HepG2 (cell line): ENCODE measurements around the gene TUBB. TPM values are rescaled to one million over a fixed set of nuclear protein-coding genes. Genes with fewer than 3 reads are reported as not detected.

Experiments
- ATAD3A ChIP-seq: sonication (generic); formaldehyde crosslinking; IDR thresholded peaks from 2 replicates; pipeline ENCODE4 v1.4.0; 2020; ENCODE audit warnings: missing genetic modification reagents
- CENPX ChIP-seq: sonication (generic); formaldehyde crosslinking; IDR thresholded peaks from 2 replicates; pipeline ENCODE4 v1.9.0; 2021; ENCODE audit warnings: mild to moderate bottlenecking, missing genetic modification reagents, moderate library complexity
- ELF4 ChIP-seq: sonication (generic); formaldehyde crosslinking; IDR thresholded peaks from 2 replicates; pipeline ENCODE4 v1.5.0; 2020; ENCODE audit warnings: missing genetic modification reagents, mild to moderate bottlenecking, moderate library complexity, borderline replicate concordance
- ETV5 ChIP-seq: IDR thresholded peaks from 2 replicates; pipeline ENCODE4 v1.6.1; 2018; ENCODE audit warnings: missing biosample characterization, missing genetic modification reagents, inconsistent platforms, borderline replicate concordance
- EZH2 ChIP-seq: conservative IDR thresholded peaks from 2 replicates; pipeline ENCODE4 v1.6.1; 2012; ENCODE audit warnings: mild to moderate bottlenecking, low read depth, low read length, moderate library complexity
- FOXO4 ChIP-seq: sonication (generic); formaldehyde crosslinking; conservative IDR thresholded peaks from 2 replicates; pipeline ENCODE4 v1.8.1; 2023; ENCODE audit warnings: missing genetic modification reagents
- GATA4 ChIP-seq: sonication (generic); IDR thresholded peaks from 2 replicates; pipeline ENCODE4 v1.6.1; 2016; ENCODE audit warnings: antibody characterized with exemption, low read depth, borderline replicate concordance
- HDAC6 ChIP-seq: fragments of 200-600 bp; sonication (generic); IDR thresholded peaks from 2 replicates; pipeline ENCODE4 v1.7.0; 2017; ENCODE audit warnings: mild to moderate bottlenecking, antibody characterized with exemption, low read length, low read depth
- HHEX ChIP-seq: IDR thresholded peaks from 2 replicates; pipeline ENCODE4 v1.6.1; 2016; ENCODE audit warnings: control low read depth
- KDM1A ChIP-seq: IDR thresholded peaks from 2 replicates; pipeline ENCODE4 v1.6.1; 2016; ENCODE audit warnings: missing compliant biosample characterization
- KLF12 ChIP-seq: sonication (generic); formaldehyde crosslinking; IDR thresholded peaks from 2 replicates; pipeline ENCODE4 v1.4.0; 2020; ENCODE audit warnings: missing genetic modification reagents, borderline replicate concordance
- MLX ChIP-seq: IDR thresholded peaks from 2 replicates; pipeline ENCODE4 v1.6.1; 2016
- NCOR1 ChIP-seq: fragments of 200-600 bp; sonication (generic); IDR thresholded peaks from 2 replicates; pipeline ENCODE4 v1.7.0; 2017; ENCODE audit warnings: antibody characterized with exemption, low read length, borderline replicate concordance
- NONO ChIP-seq, 2 experiments: fragments of 450-650 bp in 1 of 2; sonication (generic) in 1 of 2; formaldehyde crosslinking in 1 of 2; IDR thresholded peaks in 1 of 2; conservative IDR thresholded peaks in 1 of 2; 2 replicates each; pipeline versions ENCODE4 v1.6.1 to v1.8.0; 2017 to 2022; ENCODE audit warnings: mild to moderate bottlenecking in 1 of 2, missing genetic modification reagents in 1 of 2, moderate library complexity in 1 of 2
- PCBP1 ChIP-seq: fragments of 200-400 bp; formaldehyde crosslinking; IDR thresholded peaks from 2 replicates; pipeline ENCODE4 v1.6.1; 2017; ENCODE audit warnings: mild to moderate bottlenecking, low read depth, low read length, borderline replicate concordance
- POLR2G ChIP-seq: fragments of 200-400 bp; formaldehyde crosslinking; IDR thresholded peaks from 2 replicates; pipeline ENCODE4 v1.6.1; 2018; ENCODE audit warnings: mild to moderate bottlenecking, low read depth, low read length, moderate library complexity
- SOX5 ChIP-seq: IDR thresholded peaks from 2 replicates; pipeline ENCODE4 v1.6.1; 2016; ENCODE audit warnings: borderline replicate concordance
- TEAD2 ChIP-seq: sonication (generic); formaldehyde crosslinking; IDR thresholded peaks from 2 replicates; pipeline ENCODE4 v1.9.0; 2021; ENCODE audit warnings: missing genetic modification reagents
- ZNF20 ChIP-seq: sonication (generic); formaldehyde crosslinking; IDR thresholded peaks from 2 replicates; pipeline ENCODE4 v1.4.0; 2020; ENCODE audit warnings: mild to moderate bottlenecking, moderate library complexity, missing genetic modification reagents
- ZNF296 ChIP-seq: sonication (generic); formaldehyde crosslinking; conservative IDR thresholded peaks from 2 replicates; pipeline ENCODE4 v1.5.0; 2020; ENCODE audit warnings: mild to moderate bottlenecking, missing genetic modification reagents
- ZNF549 ChIP-seq: sonication (generic); formaldehyde crosslinking; IDR thresholded peaks from 2 replicates; pipeline ENCODE4 v1.5.0; 2020; ENCODE audit warnings: missing genetic modification reagents
- ZNF556 ChIP-seq: sonication (generic); formaldehyde crosslinking; IDR thresholded peaks from 2 replicates; pipeline ENCODE4 v1.4.0; 2020; ENCODE audit warnings: mild to moderate bottlenecking, missing genetic modification reagents, borderline replicate concordance
- ZNF879 ChIP-seq: sonication (generic); formaldehyde crosslinking; IDR thresholded peaks from 2 replicates; pipeline ENCODE4 v1.8.1; 2023; ENCODE audit warnings: missing genetic modification reagents
- polyA plus RNA-seq, 8 experiments: library from polyadenylated mRNA; depleted of rRNA in 3 of 8; stranded (reverse) in 7 of 8; unstranded in 1 of 8; fragments of >200 nt; fragmentation: Illumina TruSeq in 4 of 8; extraction: Trizol in 4 of 8; gene quantifications; 2 replicates each; pipeline versions ENCODE4 v1.2.1 to v1.2.3, GENCODE V29; 2011 to 2016; ENCODE audit warnings: low read depth in 4 of 8, missing spikeins in 1 of 8, mixed read lengths in 1 of 8; ENCODE audit not compliant: insufficient read depth in 1 of 8
- total RNA-seq, 5 experiments: library from RNA; depleted of rRNA; stranded (reverse); fragments of >200 nt; fragmentation: Illumina TruSeq; extraction: Trizol; gene quantifications; 2 replicates each; pipeline ENCODE4 v1.2.3, GENCODE V29; 2016; ENCODE audit warnings: low read depth in 1 of 5

TUBB gene
- total and polyA plus RNA-seq, 2 of the 13 experiments (the other 11 are each of a cell fraction or from before 2014, with no cell fraction given) = 911 to 1,163 TPM

GRCh38 chr6:30763618-30764489 is 43.7 kb downstream of the TUBB start (continued):
- TF ChIP-seq ZNF556 (no peak; the same call in 1 of the 2 replicates), KLF12 (peak; percentile 41; the same call in 1 of the 2 replicates), TEAD2 (CRISPR knock-in tag) (no peak), ATAD3A (CRISPR knock-in tag) (no peak), SOX5 (CRISPR knock-in tag) (peak; percentile 98), NCOR1 (peak; percentile 81; the same call in 1 of the 2 replicates), GATA4 (peak; percentile 90; the same call in 1 of the 2 replicates), MLX (peak; percentile 85), PCBP1 (no peak), POLR2G (peak; percentile 89), HDAC6 (no peak), CENPX (no peak), NONO (IDR thresholded peaks at IDR 0.05) (no peak), NONO (CRISPR knock-in tag; conservative IDR thresholded peaks at IDR 0.05) (no peak; the same call in none of the 2 replicates), ETV5 (CRISPR knock-in tag) (peak; percentile 99), FOXO4 (CRISPR knock-in tag) (0 out of 2 replicates have a peak, but pooled peaks have one; percentile 85), ELF4 (CRISPR knock-in tag) (0 out of 2 replicates have a peak, but pooled peaks have one; percentile 69), KDM1A (CRISPR knock-in tag) (no peak), ZNF549 (CRISPR knock-in tag) (no peak), ZNF879 (CRISPR knock-in tag) (peak; percentile 37; the same call in 1 of the 2 replicates), HHEX (no peak), ZNF20 (CRISPR knock-in tag) (no peak), ZNF296 (CRISPR knock-in tag) (no peak), EZH2 (no peak)
